Measurements from ENCODE around the gene TGFBR2. TPM values are rescaled to one million over a fixed set of nuclear protein-coding genes. Genes with fewer than 3 reads are reported as not detected.
A peak's percentile ranks its signal among the peaks of the same experiment; 100 is the strongest.

Gene TGFBR2
- total RNA-seq, 1 donor from 2014 or later, result 25.7 TPM

GRCh38 chr3:30642849-30643361 is 36.5 kb downstream of the TGFBR2 start:
- Mint-ChIP-seq H3K36me3 (ENCODE audit: low read depth) (peaks cover 10% of the 10 kb centered on the region), H3K4me1 (ENCODE audit: low read depth) (peaks cover 29% of the 10 kb centered on the region)

GRCh38 chr3:30643763-30644462 is 37.5 kb downstream of the TGFBR2 start:
- no peak for DNase-seq (ENCODE audit: low spot score)
- peak overlapping the region; percentile 77 for H3K27ac Mint-ChIP-seq (ENCODE audit: unreplicated experiment)
- H3K27me3 Mint-ChIP-seq (ENCODE audit: low read depth), result no peaks in the 10 kb centered on the region
- H3K4me3 Mint-ChIP-seq (ENCODE audit: unreplicated experiment), result no peak overlapping the region
- H3K4me1 Mint-ChIP-seq (ENCODE audit: low read depth), result peaks cover 34% of the 10 kb centered on the region
- no peak for TF ChIP-seq CTCF (IDR thresholded peaks at IDR 0.05)
- H3K36me3 Mint-ChIP-seq (ENCODE audit: low read depth), result peaks cover 12% of the 10 kb centered on the region
- H3K9me3 Mint-ChIP-seq (ENCODE audit: low read depth), result no peaks in the 10 kb centered on the region

More at GRCh38 chr3:30642849-30643361, 36.5 kb downstream of the TGFBR2 start:
- H3K4me3 Mint-ChIP-seq (ENCODE audit: unreplicated experiment), result no peak overlapping the region
- no peaks in the 10 kb centered on the region for H3K9me3 Mint-ChIP-seq (ENCODE audit: low read depth)
- H3K27me3 Mint-ChIP-seq (ENCODE audit: low read depth), result no peaks in the 10 kb centered on the region
- TF ChIP-seq CTCF (IDR thresholded peaks at IDR 0.05), result no peak
- no peak overlapping the region for H3K27ac Mint-ChIP-seq (ENCODE audit: unreplicated experiment)
- DNase-seq (ENCODE audit: low spot score), result no peak

- Mint-ChIP-seq H3K27ac (ENCODE audit: unreplicated experiment) (peak overlapping the region; percentile 62), H3K4me3 (ENCODE audit: unreplicated experiment) (no peak overlapping the region), H3K27me3 (ENCODE audit: low read depth) (no peaks in the 10 kb centered on the region), H3K9me3 (ENCODE audit: low read depth) (no peaks in the 10 kb centered on the region), H3K4me1 (ENCODE audit: low read depth) (peaks cover 41% of the 10 kb centered on the region), H3K36me3 (ENCODE audit: low read depth) (peaks cover 12% of the 10 kb centered on the region)
- TF ChIP-seq CTCF (IDR thresholded peaks at IDR 0.05), result no peak
- DNase-seq (ENCODE audit: low spot score), result no peak
Measured at GRCh38 chr3:30644615-30645014, 38.2 kb downstream of the TGFBR2 start.

- H3K4me3 Mint-ChIP-seq (ENCODE audit: unreplicated experiment), result no peak overlapping the region
- H3K36me3 Mint-ChIP-seq (ENCODE audit: low read depth), result peaks cover 12% of the 10 kb centered on the region
- H3K4me1 Mint-ChIP-seq (ENCODE audit: low read depth), result peaks cover 46% of the 10 kb centered on the region
- peak overlapping the region; percentile 51 for H3K27ac Mint-ChIP-seq (ENCODE audit: unreplicated experiment)
- DNase-seq (ENCODE audit: low spot score), result no peak
- no peak for TF ChIP-seq CTCF (IDR thresholded peaks at IDR 0.05)
- no peaks in the 10 kb centered on the region for H3K9me3 Mint-ChIP-seq (ENCODE audit: low read depth)
- no peaks in the 10 kb centered on the region for H3K27me3 Mint-ChIP-seq (ENCODE audit: low read depth)
Measured at GRCh38 chr3:30645077-30645476, 38.7 kb downstream of the TGFBR2 start.

GRCh38 chr3:30646181-30646876 is 39.9 kb downstream of the TGFBR2 start:
- peaks cover 56% of the 10 kb centered on the region for H3K4me1 Mint-ChIP-seq (ENCODE audit: low read depth)

More at GRCh38 chr3:30646181-30646876, 39.9 kb downstream of the TGFBR2 start:
- Mint-ChIP-seq H3K36me3 (ENCODE audit: low read depth) (peaks cover 18% of the 10 kb centered on the region), H3K9me3 (ENCODE audit: low read depth) (peaks cover 3% of the 10 kb centered on the region), H3K27ac (ENCODE audit: unreplicated experiment) (no peak overlapping the region), H3K4me3 (ENCODE audit: unreplicated experiment) (no peak overlapping the region), H3K27me3 (ENCODE audit: low read depth) (no peaks in the 10 kb centered on the region)
- TF ChIP-seq CTCF (IDR thresholded peaks at IDR 0.05), result no peak
- DNase-seq (ENCODE audit: low spot score), result no peak

Measured in chondrocyte (in vitro differentiated cells).